Esophagus muscularis mucosa (tissue), 4 donors: ENCODE results near the gene CYP11A1.

Source experiments
- EP300 ChIP-seq: sonication (generic); formaldehyde crosslinking; IDR thresholded peaks from one replicate; pipeline ENCODE4 v1.6.1; 2017; ENCODE audit warnings: antibody characterized with exemption
- POLR2A ChIP-seq: fragments of 450-650 bp; IDR thresholded peaks from one replicate; pipeline ENCODE4 v1.6.1; 2017; ENCODE audit warnings: antibody characterized with exemption, moderate library complexity, mild to moderate bottlenecking, low read depth
- POLR2AphosphoS5 ChIP-seq, 2 donors: sonication (generic); formaldehyde crosslinking; IDR thresholded peaks; one replicate each; pipeline ENCODE4 v1.6.1; 2017; ENCODE audit warnings: antibody characterized with exemption in 2 of 2
- TF ChIP-seq, protein P1 (sequence below), 3 experiments: fragments of 200-600 bp in 2 of 3; fragments of 450-650 bp in 1 of 3; sonication (generic) in 2 of 3; IDR thresholded peaks; one replicate each; pipeline ENCODE4 v1.5.1; 2017 to 2019; ENCODE audit warnings: antibody characterized with exemption in 3 of 3, mild to moderate bottlenecking in 2 of 3, moderate library complexity in 1 of 3

DNA sequence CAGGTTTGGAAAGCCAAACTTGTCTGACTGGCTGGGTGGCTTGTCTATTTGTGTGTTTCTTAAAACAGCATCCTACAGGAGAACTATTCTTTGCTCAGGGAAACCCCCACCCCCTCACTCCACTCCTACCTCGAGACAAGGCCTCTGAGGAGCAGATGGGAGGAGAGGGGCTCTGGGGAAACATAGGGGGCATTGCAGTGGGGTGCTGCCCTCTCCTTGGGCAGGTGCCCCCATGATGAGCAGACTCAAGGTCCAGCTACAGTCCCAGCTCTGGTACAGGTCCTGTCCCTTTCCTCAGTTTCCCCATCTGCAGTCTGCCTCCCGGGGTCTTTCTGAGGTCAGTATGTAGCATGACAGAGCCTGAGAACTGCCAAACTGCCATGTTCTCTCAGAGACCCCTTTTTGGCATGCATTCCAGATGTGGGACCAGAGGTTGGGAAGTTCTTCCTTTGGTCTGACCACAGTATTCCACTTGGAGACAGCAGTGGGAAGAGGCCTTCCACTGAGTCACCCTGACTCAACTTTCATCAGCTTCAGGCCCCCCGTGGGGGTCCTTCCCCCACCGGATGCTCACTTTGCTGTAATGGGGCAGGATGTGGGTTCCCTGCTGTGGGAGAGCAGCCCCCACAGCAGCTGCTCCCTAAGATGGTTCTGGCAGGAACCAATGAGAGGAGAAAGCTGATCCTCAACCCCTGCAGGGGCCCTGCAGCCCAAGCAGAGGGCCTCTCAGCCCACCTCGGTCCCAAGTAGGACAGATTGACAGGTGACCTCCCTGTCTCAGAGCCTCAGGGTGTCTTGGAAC lies 32.3 kb upstream of the CYP11A1 start:
- TF ChIP-seq, protein P1, sequence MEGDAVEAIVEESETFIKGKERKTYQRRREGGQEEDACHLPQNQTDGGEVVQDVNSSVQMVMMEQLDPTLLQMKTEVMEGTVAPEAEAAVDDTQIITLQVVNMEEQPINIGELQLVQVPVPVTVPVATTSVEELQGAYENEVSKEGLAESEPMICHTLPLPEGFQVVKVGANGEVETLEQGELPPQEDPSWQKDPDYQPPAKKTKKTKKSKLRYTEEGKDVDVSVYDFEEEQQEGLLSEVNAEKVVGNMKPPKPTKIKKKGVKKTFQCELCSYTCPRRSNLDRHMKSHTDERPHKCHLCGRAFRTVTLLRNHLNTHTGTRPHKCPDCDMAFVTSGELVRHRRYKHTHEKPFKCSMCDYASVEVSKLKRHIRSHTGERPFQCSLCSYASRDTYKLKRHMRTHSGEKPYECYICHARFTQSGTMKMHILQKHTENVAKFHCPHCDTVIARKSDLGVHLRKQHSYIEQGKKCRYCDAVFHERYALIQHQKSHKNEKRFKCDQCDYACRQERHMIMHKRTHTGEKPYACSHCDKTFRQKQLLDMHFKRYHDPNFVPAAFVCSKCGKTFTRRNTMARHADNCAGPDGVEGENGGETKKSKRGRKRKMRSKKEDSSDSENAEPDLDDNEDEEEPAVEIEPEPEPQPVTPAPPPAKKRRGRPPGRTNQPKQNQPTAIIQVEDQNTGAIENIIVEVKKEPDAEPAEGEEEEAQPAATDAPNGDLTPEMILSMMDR (IDR thresholded peaks at IDR 0.05) = no peak
- no peak for TF ChIP-seq POLR2AphosphoS5 (IDR thresholded peaks at IDR 0.05)
- no peak for TF ChIP-seq POLR2A
- TF ChIP-seq EP300 = no peak
